Right lobe of liver (tissue), 6 donors: ENCODE measurements around the gene CROT. TPM values are rescaled to one million over a fixed set of nuclear protein-coding genes. Genes with fewer than 3 reads are reported as not detected.

ENCODE experiments used
- ATAC-seq, 4 donors: fragments of 200-7000 bp; cut with Tn5 transposase; one replicate each; pipeline ENCODE4 v1.9.1; 2020; ENCODE audit warnings: mild to moderate bottlenecking in 4 of 4, moderate library complexity in 4 of 4
- DNase-seq, 3 donors: peaks; one replicate each; pipeline ENCODE4 v3.0.0-alpha.2; 2020
- H3K27ac ChIP-seq, 3 donors: fragments of 200-600 bp; one replicate each; pipeline ENCODE4 v1.8.0; 2022
- H3K27me3 ChIP-seq, 2 donors: fragments of 200-600 bp; one replicate each; pipeline ENCODE4 v1.8.0; 2022
- H3K36me3 ChIP-seq, 4 donors: fragments of 200-600 bp; sonication (generic) in 1 of 4; one replicate each; pipeline versions ENCODE4 v1.5.1 to v1.8.0; 2017 to 2022; ENCODE audit warnings: control low read depth in 1 of 4
- H3K4me1 ChIP-seq, 4 donors: fragments of 200-600 bp; sonication (generic) in 1 of 4; one replicate each; pipeline versions ENCODE4 v1.5.1 to v1.8.0; 2017 to 2022; ENCODE audit warnings: control low read depth in 1 of 4
- H3K4me3 ChIP-seq, 3 donors: fragments of 200-600 bp; one replicate each; pipeline ENCODE4 v1.8.0; 2022
- H3K9me3 ChIP-seq, 4 donors: fragments of 200-600 bp; sonication (generic) in 1 of 4; one replicate each; pipeline versions ENCODE4 v1.5.1 to v1.8.0; 2017 to 2022; ENCODE audit warnings: control low read depth in 1 of 4
- POLR2A ChIP-seq: fragments of 450-650 bp; IDR thresholded peaks from one replicate; pipeline ENCODE4 v1.6.1; 2017; ENCODE audit warnings: antibody characterized with exemption, mild to moderate bottlenecking
- WGBS: methylation state at CpG from one replicate; pipeline ENCODE4 v1.1.6; 2018; ENCODE audit warnings: low coverage, low lambda C conversion rate; ENCODE audit not compliant: insufficient coverage; ENCODE audit errors: missing lambda C conversion rate; 5-methylcytosine and 5-hydroxymethylcytosine counted together
- intact Hi-C, 2 donors: fragments of 100-400 bp; cut with DNase I; formaldehyde crosslinking; loops; one replicate each; pipeline versions ENCODE4 v1.11.2 to v1.14.1; 2022
- total RNA-seq, 6 experiments: library from RNA; depleted of rRNA in 2 of 6; stranded (reverse); fragments of >200 nt in 2 of 6; fragmentation: NEBNext Ultra II Directional in 3 of 6; extraction: Animal tissue kit (Norgen Biotek cat#: 25700) in 3 of 6; gene quantifications; one replicate each; pipeline versions ENCODE4 v1.1.0 to v1.2.4, GENCODE V29; 2016 to 2023
- TF ChIP-seq, protein P1 (sequence below), 4 donors: fragments of 200-600 bp in 3 of 4; fragments of 450-650 bp in 1 of 4; IDR thresholded peaks; one replicate each; pipeline versions ENCODE4 v1.5.1 to v1.8.0; 2016 to 2022; ENCODE audit warnings: antibody characterized with exemption in 4 of 4, mild to moderate bottlenecking in 2 of 4
- donor health status: DM: no; HTN: yes; CAD: no.
- donor health status: DM: no; HTN: no; CAD: no.
- donor health status: DM: no; HTN: no; CAD: no.
- donor health status: DM: no; HTN: yes; CAD: no.
- donor health status: DM: no; HTN: yes; CAD: no.

CROT gene
- total RNA-seq, 6 experiments from 2014 or later, result 11.5 to 24.7 (median 17.3) TPM

DNA sequence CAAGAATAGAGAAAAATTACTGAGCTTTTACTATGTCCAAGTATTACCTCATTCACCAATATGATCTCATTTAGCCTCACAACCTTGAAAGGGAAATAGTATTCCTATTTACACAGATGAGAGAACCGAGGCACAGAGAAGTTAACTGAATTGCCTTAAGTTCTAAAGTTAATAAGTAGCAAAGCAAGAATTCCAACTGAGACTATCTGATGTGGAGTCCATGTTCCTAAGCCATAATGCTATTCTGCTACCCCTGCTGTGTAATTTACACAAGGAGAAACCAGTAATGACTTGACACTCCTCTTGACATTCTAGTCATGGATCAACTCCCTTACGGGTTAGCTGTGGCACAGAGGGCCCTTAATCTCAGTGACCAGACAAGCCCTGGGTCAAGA is 69.3 kb downstream of the CROT start:
- DNase-seq (no peak), ATAC-seq (peak in 1 of 4 donors; percentile 14)
- 52% methylated on average over 2 of the region's 2 CpGs for WGBS
- Histone ChIP-seq H3K27ac (no peak overlapping the region), H3K36me3 (peaks cover 0 to 17% (median 9%) of the 10 kb centered on the region in 4 donors), H3K27me3 (no peaks in the 10 kb centered on the region), H3K9me3 (no peaks in the 10 kb centered on the region), H3K4me3 (no peak overlapping the region), H3K4me1 (no peaks in the 10 kb centered on the region)
- TF ChIP-seq POLR2A, result no peak
- TF ChIP-seq, protein P1, sequence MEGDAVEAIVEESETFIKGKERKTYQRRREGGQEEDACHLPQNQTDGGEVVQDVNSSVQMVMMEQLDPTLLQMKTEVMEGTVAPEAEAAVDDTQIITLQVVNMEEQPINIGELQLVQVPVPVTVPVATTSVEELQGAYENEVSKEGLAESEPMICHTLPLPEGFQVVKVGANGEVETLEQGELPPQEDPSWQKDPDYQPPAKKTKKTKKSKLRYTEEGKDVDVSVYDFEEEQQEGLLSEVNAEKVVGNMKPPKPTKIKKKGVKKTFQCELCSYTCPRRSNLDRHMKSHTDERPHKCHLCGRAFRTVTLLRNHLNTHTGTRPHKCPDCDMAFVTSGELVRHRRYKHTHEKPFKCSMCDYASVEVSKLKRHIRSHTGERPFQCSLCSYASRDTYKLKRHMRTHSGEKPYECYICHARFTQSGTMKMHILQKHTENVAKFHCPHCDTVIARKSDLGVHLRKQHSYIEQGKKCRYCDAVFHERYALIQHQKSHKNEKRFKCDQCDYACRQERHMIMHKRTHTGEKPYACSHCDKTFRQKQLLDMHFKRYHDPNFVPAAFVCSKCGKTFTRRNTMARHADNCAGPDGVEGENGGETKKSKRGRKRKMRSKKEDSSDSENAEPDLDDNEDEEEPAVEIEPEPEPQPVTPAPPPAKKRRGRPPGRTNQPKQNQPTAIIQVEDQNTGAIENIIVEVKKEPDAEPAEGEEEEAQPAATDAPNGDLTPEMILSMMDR (IDR thresholded peaks at IDR 0.05), result no peak
- intact Hi-C loops, result loop anchor here (5.0 to 10.0 kb wide), 2 partner anchors 100 to 102 kb away; no protein-coding TSS in a partner anchor

- no peak overlapping the region for H3K4me3 ChIP-seq
- no peak overlapping the region for H3K27ac ChIP-seq
- TF ChIP-seq, protein P1 (IDR thresholded peaks at IDR 0.05), result peak; percentile 61 to 70 (median 67)
- no peak for TF ChIP-seq POLR2A
- WGBS, result 40% methylated on average over 5 of the region's 5 CpGs
- no peaks in the 10 kb centered on the region for H3K27me3 ChIP-seq
- H3K36me3 ChIP-seq, result peaks cover 0 to 36% (median 11%) of the 10 kb centered on the region in 4 donors
- no peaks in the 10 kb centered on the region for H3K4me1 ChIP-seq
- DNase-seq (no peak), ATAC-seq (peak; percentile 62 to 82 (median 74))
- intact Hi-C loops, result loop anchor here (5.0 to 10.0 kb wide), 2 partner anchors 102 to 105 kb away; no protein-coding TSS in a partner anchor
- no peaks in the 10 kb centered on the region for H3K9me3 ChIP-seq
These were observed 71.5 kb downstream of the CROT start for GRCh38 chr7:87416682-87417587.

- ATAC-seq, result peak in 1 of 4 donors; percentile 11
- Histone ChIP-seq H3K4me1 (no peaks in the 10 kb centered on the region), H3K4me3 (no peak overlapping the region), H3K9me3 (no peaks in the 10 kb centered on the region), H3K27ac (no peak overlapping the region), H3K36me3 (peaks cover 0 to 60% (median 22%) of the 10 kb centered on the region in 4 donors), H3K27me3 (no peaks in the 10 kb centered on the region)
- no peak for DNase-seq
- intact Hi-C loops, result no loop called here
- TF ChIP-seq, protein P1 (IDR thresholded peaks at IDR 0.05), result no peak
- no peak for TF ChIP-seq POLR2A
- WGBS, result 67% methylated on average over 2 of the region's 4 CpGs
These were observed 74.7 kb downstream of the CROT start for GRCh38 chr7:87420173-87420572.

GRCh38 chr7:87424075-87424474 is 78.6 kb downstream of the CROT start:
- peaks cover 0 to 79% (median 24%) of the 10 kb centered on the region in 4 donors for H3K36me3 ChIP-seq
- TF ChIP-seq, protein P1 (IDR thresholded peaks at IDR 0.05), result no peak
- TF ChIP-seq POLR2A, result no peak

More at GRCh38 chr7:87424075-87424474, 78.6 kb downstream of the CROT start:
- Histone ChIP-seq H3K4me3 (no peak overlapping the region), H3K9me3 (no peaks in the 10 kb centered on the region), H3K4me1 (no peaks in the 10 kb centered on the region), H3K27ac (no peak overlapping the region), H3K27me3 (no peaks in the 10 kb centered on the region)
- intact Hi-C loops, result no loop called here
- 40% methylated on average over 2 of the region's 5 CpGs for WGBS
- no peak for DNase-seq
- ATAC-seq, result peak; percentile 55 to 75 (median 56)
